Astrocyte of the spinal cord (primary cell): Measurements from ENCODE around the gene ARHGEF2.

Experiments
- DNase-seq: peaks from one replicate; pipeline ENCODE4 v3.0.0; 2011; ENCODE audit warnings: low read depth, low spot score
- H3K4me3 ChIP-seq: 2 replicates; pipeline ENCODE4 v1.5.1; 2011; ENCODE audit warnings: low read depth, mild to moderate bottlenecking, low read length, moderate library complexity
- CTCF ChIP-seq: IDR thresholded peaks from 2 replicates; pipeline ENCODE4 v1.5.1; 2012; ENCODE audit warnings: low read depth, mild to moderate bottlenecking, low read length, inconsistent platforms
- in situ Hi-C: cut with HindIII; loops from 2 replicates; pipeline ENCODE4 v1.10.0; 2017; ENCODE audit warnings: low sequenced_read_pairs

Gene ARHGEF2

DNA sequence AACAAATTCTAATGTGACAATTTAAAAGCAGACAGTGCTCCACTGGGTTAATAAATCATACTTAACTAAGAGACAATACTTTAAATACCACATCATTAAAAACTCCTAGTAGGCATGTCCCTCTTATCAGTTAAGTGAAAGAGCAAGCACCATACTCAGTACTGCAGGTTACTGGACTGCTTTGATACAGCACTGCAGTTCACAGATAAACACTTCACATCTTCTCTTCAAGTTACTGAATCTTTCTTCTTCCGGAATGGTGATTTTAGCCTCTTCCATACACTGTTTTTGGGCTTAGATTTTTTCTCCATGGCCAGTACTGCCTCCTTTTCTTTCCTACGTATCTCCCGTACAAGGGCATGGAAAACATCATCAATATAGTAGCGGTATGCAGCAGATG lies 78.2 kb downstream of the ARHGEF2 start:
- no peak overlapping the region for H3K4me3 ChIP-seq
- no peak for DNase-seq
- in situ Hi-C loops, result no loop called here
- no peak for TF ChIP-seq CTCF

DNA sequence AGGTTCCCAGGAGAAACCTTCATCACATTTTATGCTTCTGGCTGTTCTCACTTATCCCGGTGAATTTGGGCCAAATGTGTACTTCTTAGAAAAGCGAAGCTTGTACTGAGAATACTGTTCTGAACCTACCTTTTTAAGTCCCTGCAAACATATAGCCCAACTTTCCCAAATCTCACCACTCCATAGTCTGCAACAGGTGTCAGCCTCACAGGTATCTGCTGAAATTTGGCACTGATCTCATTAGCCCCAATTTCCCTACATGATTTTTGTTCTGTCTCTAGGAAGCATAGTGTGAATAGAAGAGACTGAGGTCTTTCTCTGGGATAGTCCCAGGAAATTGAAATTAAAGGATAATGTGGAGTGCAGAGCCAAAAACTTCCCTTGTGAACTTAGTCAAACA lies 78.7 kb downstream of the ARHGEF2 start:
- in situ Hi-C loops, result no loop called here
- no peak overlapping the region for H3K4me3 ChIP-seq
- TF ChIP-seq CTCF, result no peak
- no peak for DNase-seq

DNA sequence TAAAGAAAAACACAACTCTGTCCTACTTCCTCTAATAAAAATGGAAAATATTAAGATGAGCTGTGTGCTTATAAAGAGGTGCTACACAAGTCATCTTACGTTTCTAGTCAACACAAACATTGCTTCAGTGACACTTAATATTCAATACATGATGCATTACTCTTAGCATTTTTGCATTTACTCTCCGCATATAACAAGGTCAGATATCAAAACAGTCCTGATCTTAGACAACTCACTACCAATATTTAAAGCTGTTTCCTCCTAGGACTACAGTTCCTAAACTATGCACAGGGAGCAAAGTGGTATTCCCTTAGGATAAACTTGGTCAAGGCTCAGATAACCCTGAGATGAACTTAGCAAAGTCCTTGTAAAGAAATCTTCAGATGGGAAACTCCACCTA lies 79.5 kb downstream of the ARHGEF2 start:
- DNase-seq, result no peak
- H3K4me3 ChIP-seq, result no peak overlapping the region
- TF ChIP-seq CTCF, result no peak
- in situ Hi-C loops, result no loop called here

DNA sequence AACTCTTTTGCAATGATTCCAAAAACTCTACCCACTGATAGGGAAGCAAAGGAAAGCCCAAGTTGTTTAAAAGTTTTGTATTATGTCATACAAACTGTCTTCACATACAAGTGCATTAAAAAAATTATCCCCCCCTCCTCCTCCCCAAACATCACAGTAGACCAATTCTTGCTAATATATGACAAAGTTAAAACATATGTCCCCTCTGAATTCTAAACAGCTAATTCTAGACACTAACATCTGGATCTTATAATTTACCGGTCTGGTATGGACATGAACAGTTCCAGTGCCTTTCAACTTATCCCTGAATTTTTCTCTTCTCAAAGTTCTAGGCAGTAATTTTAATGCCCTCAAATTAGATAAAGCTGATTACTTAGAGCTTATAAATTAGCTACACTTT lies 80.6 kb downstream of the ARHGEF2 start:
- no peak for DNase-seq
- no peak for TF ChIP-seq CTCF
- no peak overlapping the region for H3K4me3 ChIP-seq
- in situ Hi-C loops, result no loop called here
